SH-SY5Y (cell line): ENCODE results near the gene HMCN2.

Experiments used
- GATA2 ChIP-seq: IDR thresholded peaks from 2 replicates; pipeline ENCODE4 v1.6.1; 2011; ENCODE audit warnings: mild to moderate bottlenecking, low read depth, low read length
- GATA3 ChIP-seq: IDR thresholded peaks from 2 replicates; pipeline ENCODE4 v1.6.1; 2011; ENCODE audit warnings: low read depth, mild to moderate bottlenecking, low read length, moderate library complexity

The HMCN2 gene

DNA sequence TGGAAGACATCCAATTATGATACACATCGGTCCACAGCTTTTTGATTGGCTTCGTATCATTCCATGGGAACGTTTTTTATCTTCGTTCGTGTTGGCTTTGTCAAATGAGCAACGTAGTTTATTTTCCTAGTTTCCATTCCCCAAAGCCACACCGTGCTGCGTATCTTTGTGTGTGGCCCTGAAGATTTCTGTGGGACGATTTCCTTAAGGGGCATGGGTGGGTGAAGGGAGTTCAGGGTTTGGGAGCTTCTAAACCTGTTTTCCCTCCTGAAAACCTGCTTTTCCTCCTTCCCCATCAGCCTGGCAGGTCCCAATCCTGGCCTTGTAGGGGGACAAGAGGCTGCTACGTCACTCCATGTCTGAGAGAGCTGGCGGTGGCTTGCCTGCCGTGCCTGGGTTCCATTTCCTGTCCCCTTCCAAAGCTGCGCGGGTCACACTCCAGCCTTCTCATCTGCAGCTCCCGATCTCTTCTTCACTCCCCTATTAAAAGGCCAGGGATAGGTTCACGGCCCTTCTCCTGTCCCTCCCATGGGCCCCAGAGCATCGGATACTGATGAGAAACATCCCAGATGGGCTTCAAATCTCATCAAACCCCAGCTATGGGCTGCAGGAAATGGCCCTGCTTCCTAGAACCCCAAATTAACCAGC is 155.7 kb downstream of the HMCN2 start:
- no peak for TF ChIP-seq GATA2
- no peak for TF ChIP-seq GATA3

DNA sequence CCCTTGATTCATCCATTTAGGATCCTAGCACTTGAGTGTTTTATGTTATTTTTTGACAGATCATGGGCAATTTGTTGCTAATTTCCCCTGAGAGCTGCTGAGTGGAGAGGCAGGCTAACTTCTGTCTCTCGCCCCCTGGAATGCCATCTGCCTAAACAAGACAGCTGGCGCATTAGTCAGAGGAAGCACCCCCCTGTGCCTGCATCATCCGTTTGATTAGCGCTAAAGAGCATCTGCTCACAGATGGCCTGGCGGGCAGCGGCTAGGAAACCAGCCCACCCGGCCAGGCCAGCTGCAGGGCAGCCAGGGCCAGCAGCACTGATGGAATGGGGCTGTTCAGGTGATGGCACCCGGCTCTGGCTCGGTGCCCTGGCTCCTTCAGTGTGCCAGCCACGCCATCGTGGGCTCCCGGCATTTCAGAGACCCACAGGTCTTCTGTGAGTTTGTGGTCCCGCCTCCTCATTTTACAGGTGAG is 156.3 kb downstream of the HMCN2 start:
- TF ChIP-seq GATA2 (peak; percentile 55), GATA3 (no peak)

DNA sequence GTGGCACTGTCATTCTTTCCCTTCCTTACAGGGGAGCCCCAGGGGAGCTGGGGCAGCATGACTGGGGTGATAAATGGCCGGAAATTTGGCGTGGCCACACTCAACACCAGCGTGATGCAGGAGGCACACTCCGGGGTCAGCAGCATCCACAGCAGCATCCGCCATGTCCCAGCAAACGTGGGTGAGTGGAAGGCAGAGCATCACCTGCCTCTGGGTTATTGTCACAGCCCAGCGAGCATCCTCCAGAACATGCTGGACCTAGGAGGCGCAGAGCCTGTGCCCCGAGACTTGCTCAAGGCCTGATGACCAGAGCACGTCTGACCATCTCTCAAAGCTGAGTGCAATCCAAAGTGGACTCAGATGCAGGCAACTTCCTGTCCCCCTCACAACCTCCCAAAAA is 157.0 kb downstream of the HMCN2 start:
- no peak for TF ChIP-seq GATA3
- no peak for TF ChIP-seq GATA2

DNA sequence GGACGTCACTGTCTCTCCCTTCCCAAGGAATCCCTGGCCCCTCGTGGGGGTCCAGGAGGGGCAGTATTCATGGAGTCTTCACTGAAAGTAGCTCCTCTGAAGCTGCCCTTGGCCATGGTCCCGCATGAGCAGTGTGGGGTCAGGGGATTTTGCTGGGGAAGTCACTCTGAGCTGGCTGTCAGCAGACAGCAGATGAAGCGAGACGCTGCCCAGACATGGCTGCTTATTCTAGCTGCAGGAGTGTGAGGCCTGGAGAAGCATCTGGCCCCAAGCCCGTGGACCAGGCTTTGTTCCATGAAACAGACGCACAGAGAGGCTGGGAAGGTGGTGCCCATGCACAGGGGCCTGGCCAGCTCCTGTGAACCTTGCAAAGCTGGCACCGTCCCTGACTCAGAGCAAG is 157.7 kb downstream of the HMCN2 start:
- TF ChIP-seq GATA2 (no peak), GATA3 (no peak)

DNA sequence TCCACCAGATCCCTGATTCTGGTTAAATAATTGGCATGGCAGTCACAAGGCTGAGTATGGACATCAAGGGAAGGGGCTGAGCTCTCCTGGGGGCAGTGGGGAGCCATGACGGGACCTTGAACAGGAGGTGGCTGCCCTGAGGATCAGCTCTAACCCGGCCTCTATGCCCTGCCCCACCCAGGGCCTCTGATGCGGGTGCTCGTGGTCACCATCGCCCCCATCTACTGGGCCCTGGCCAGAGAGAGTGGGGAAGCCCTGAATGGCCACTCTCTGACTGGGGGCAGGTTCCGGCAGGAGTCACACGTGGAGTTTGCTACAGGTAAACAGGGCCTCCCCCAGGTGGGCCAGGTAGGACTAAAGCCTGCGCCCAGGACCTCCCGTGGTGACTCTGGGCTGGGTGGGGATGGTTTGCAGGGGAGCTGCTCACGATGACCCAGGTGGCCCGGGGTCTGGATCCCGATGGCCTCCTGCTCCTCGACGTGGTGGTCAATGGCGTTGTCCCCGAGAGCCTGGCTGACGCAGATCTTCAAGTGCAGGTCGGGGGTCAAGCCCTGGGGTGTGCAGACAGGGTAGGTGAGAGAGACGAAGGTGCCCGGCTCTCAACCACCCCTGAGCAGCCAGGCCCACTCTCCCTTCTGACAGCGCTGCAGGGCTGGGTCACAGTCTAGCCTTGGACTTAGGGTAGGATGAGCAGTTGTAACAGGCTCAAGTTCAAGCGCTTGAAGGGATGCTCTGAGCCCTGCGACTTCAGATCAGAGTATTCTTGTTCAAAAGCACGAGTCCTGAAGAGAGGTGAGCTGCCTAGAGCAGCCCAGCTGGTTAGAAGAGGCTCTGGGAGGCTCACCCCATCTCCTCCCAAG is 159.3 kb downstream of the HMCN2 start:
- no peak for TF ChIP-seq GATA2
- no peak for TF ChIP-seq GATA3

DNA sequence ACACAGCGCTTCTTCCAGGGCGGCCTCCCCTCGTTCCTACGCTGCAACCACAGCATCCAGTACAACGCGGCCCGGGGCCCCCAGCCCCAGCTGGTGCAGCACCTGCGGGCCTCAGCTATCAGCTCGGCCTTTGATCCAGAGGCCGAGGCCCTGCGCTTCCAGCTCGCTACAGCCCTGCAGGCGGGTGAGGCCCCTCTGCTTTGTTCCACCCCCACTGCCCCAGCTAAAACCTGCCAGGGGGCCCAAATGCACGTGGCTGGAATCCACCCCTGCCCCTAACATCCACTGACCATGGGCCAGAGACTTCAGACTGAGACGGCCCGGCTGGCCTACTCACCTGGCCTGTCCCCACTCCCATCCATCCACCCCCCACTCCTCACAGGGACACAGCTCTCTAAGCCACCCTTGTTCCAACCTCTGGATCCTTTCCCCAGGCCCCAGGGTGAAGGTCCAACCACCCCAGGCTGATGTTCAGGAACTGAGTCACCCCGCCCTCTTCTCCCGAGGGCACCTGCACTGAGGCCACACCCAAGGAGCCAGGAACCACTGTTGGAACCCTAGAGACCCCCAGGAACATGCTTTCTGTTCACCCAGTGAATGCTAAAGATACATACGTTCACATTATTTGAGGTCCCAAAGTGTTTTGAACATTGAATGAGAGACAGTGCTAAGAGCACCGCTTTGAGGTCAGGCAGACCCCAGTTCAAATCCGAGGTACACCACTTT is 160.3 kb downstream of the HMCN2 start:
- TF ChIP-seq GATA2 (no peak), GATA3 (no peak)

DNA sequence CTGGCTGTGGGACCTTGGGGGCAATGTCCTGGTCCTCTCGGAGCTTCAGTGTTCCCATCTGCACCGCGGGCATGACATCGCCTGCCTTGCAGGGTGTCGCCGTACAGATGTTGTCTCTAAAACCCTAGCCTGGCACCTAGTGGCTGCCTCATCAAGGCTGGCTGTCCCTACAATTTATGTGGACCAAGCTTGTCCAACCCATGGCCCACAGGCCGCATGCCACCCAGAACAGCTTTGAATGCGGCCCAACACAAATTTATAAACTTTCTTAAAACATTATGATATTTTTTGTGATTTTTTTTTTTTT is 160.9 kb downstream of the HMCN2 start:
- TF ChIP-seq GATA3, result no peak
- TF ChIP-seq GATA2, result no peak

DNA sequence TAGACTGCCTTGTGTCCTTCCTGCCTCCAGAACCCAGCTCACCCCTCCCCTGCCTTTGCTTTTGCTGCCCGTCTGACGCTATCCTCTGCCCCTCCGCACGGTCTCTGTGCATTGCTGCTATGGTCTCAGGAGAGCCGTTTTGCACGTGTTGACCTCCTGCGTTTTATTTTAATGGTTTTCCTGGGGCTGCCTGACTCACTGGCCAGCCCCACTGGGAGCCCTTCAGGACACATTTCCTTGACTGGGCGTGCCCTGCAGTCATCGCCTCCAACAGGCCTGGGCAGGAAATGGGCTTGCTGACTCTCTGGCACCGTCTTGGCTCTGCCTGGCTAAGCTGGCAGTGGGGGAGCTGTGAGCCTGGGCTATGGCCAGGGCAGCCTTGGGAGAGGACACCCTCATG is 161.3 kb downstream of the HMCN2 start:
- TF ChIP-seq GATA2, result no peak
- no peak for TF ChIP-seq GATA3

DNA sequence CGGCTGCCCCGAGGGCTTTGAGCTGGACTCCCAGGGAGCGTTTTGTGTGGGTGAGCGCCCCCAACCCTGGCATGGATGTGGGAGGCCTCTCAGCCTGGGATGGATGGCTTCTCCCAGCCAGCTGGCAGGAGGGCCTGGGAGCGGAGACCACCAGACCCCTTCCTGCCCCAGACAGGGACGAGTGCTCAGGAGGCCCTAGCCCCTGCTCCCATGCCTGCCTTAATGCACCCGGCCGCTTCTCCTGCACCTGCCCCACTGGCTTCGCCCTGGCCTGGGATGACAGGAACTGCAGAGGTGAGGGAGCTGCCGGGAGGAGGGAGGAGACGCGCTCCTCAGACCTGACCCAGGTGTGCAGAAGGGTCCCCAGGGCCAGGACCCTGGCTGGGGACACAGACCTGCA is 161.8 kb downstream of the HMCN2 start:
- TF ChIP-seq GATA3 (no peak), GATA2 (no peak)

DNA sequence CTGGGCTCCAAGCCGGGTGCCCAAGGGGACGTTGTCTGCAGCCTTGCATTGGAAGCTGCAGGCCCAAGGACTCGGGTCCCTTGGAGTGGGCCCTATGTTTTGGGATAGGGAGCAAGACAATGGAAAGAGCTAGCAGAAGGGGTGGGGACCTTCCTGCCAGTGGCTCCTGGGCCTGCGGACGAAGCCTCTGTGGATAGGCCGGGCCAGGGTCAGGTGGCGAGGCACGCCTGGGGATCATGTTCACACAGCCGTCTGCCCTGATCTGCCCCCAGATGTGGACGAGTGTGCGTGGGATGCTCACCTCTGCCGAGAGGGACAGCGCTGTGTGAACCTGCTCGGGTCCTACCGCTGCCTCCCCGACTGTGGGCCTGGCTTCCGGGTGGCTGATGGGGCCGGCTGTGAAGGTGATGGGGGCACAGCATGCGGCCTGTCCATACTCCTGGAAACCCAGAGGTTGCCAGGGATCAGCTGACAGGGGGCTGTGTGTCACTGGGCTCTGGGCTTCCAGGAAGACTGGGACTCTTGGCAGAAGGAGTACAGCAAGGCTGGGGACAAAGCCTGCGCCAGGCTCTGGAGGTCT is 162.6 kb downstream of the HMCN2 start:
- TF ChIP-seq GATA2 (no peak), GATA3 (no peak)

DNA sequence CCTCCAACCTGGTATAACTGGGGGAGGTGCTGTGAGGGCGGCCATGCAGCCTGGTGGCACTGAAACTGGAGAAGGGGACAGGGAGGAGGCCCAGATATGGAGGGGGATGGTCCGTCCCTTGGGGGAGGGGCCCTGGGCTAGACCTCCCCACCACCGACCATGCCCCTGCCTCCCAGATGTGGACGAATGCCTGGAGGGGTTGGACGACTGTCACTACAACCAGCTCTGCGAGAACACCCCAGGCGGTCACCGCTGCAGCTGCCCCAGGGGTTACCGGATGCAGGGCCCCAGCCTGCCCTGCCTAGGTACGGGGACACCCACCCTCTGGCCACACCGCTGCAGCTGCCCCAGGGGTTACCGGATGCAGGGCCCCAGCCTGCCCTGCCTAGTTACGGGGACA is 163.8 kb downstream of the HMCN2 start:
- no peak for TF ChIP-seq GATA3
- no peak for TF ChIP-seq GATA2

DNA sequence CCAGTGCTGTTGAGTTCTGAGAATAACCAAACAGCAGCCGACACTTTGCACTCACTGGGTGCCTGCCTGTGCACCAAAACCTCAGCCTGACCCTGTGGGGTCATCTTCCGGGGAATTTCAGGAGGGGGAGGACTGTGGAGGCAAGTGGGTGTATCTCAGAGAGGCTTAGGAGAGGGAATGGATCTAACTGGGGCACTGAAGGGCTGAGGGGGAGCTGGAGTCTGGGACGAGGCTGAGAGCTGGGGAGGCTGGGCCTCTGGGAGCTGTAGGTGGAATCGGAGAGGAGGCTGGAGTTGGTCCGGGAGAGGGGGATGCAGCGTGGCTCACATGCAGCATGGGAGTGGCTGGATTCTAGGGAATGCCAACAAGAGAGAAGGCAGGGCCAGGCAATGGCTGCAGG is 164.3 kb downstream of the HMCN2 start:
- TF ChIP-seq GATA3, result no peak
- no peak for TF ChIP-seq GATA2

DNA sequence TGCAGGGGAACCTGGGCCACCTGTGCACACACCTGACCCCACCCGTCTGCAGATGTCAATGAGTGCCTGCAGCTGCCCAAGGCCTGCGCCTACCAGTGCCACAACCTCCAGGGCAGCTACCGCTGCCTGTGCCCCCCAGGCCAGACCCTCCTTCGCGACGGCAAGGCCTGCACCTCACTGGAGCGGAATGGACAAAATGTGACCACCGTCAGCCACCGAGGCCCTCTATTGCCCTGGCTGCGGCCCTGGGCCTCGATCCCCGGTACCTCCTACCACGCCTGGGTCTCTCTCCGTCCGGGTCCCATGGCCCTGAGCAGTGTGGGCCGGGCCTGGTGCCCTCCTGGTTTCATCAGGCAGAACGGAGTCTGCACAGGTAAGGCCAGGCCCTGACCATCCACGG is 164.7 kb downstream of the HMCN2 start:
- TF ChIP-seq GATA2 (no peak), GATA3 (no peak)
